IPS-20b (cell line): ENCODE results near the gene ZC2HC1B.

ENCODE experiments used
- H3K27ac ChIP-seq: one replicate; pipeline ENCODE4 v1.5.1; 2013; ENCODE audit warnings: low read length
- H3K27me3 ChIP-seq: 2 replicates; pipeline ENCODE4 v1.6.1; 2013; ENCODE audit warnings: mild to moderate bottlenecking, low read length, inconsistent platforms; ENCODE audit not compliant: insufficient read depth
- H3K36me3 ChIP-seq: 2 replicates; pipeline ENCODE4 v1.6.1; 2013; ENCODE audit warnings: low read depth, mild to moderate bottlenecking, inconsistent platforms, low read length, moderate library complexity; ENCODE audit not compliant: insufficient read depth
- H3K4me1 ChIP-seq: 2 replicates; pipeline ENCODE4 v1.6.1; 2013; ENCODE audit warnings: mild to moderate bottlenecking, control low read depth, inconsistent platforms, low read length, moderate library complexity; ENCODE audit not compliant: insufficient read depth
- H3K4me3 ChIP-seq: 2 replicates; pipeline ENCODE4 v1.5.1; 2013; ENCODE audit warnings: mild to moderate bottlenecking, low read length, inconsistent platforms
- H3K9ac ChIP-seq: 2 replicates; pipeline ENCODE4 v1.6.1; 2013; ENCODE audit warnings: low read depth, mild to moderate bottlenecking, inconsistent platforms, low read length, moderate library complexity
- H3K9me3 ChIP-seq: 2 replicates; pipeline ENCODE4 v1.6.1; 2013; ENCODE audit warnings: mild to moderate bottlenecking, low read depth, low read length, inconsistent platforms; ENCODE audit not compliant: insufficient read depth

ZC2HC1B gene

GRCh38 chr6:143982968-143983367 is 118.7 kb downstream of the ZC2HC1B start:
- H3K4me3 ChIP-seq: no peak overlapping the region
- no peaks in the 10 kb centered on the region for H3K36me3 ChIP-seq

DNA sequence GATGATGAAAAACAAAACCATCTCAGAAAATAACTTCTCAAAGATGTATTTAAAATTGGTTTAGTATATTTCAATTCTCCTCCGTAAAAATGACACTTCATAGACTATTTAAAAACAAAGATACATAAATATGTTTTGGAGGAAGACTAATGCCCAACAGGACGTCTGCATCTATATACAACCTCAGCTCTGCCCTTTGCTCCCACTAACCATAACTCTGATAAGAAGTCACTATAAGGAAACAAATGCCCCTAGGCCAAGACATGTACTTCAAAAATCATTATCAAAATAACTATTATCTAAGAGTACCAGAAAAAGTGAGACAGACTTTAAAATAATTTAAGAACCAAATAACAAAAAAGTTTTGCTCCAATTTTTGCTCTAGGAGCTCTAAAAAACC is 120.4 kb downstream of the ZC2HC1B start:
- Histone ChIP-seq H3K9ac (no peak overlapping the region), H3K36me3 (no peaks in the 10 kb centered on the region), H3K27ac (no peak overlapping the region), H3K27me3 (peaks cover 65% of the 10 kb centered on the region), H3K9me3 (no peaks in the 10 kb centered on the region), H3K4me1 (peaks cover 2% of the 10 kb centered on the region; the same call in 1 of the 2 replicates), H3K4me3 (no peak overlapping the region)

More at GRCh38 chr6:143982968-143983367, 118.7 kb downstream of the ZC2HC1B start:
- peaks cover 55% of the 10 kb centered on the region for H3K27me3 ChIP-seq
- H3K4me1 ChIP-seq: peaks cover 2% of the 10 kb centered on the region; the same call in 1 of the 2 replicates
- no peak overlapping the region for H3K27ac ChIP-seq
- H3K9me3 ChIP-seq: no peaks in the 10 kb centered on the region
- H3K9ac ChIP-seq: no peak overlapping the region

DNA sequence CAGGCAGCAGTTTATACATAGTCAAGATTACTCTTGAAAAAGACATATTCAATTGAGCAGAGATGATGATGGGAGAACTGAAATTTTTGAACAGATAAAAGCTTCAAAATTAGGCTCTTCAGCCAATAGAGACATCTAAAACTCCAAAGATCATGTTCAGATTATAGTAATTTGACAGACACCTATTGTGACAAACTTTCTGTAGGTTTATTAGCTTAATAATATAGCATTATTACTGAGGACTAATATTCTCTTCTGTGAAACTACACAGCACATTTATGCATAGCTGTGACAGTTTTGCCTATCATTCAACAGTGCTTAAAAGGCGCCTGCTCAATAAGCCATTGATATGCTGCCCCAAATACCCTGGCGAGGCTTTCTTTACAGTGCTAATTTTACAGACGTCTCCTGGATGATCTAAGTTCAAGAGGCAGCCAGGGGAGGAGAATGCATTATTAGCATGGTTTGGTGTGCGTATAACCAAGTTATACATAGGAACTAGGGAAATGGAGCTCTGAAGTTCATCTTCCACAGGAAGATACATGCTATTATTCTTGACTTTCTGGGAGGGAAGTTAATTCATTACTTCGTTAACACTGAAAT is 122.3 kb downstream of the ZC2HC1B start:
- H3K36me3 ChIP-seq: no peaks in the 10 kb centered on the region
- no peak overlapping the region for H3K9ac ChIP-seq
- H3K27me3 ChIP-seq: peaks cover 66% of the 10 kb centered on the region
- no peak overlapping the region for H3K4me3 ChIP-seq
- H3K4me1 ChIP-seq: peaks cover 2% of the 10 kb centered on the region; the same call in 1 of the 2 replicates
- no peaks in the 10 kb centered on the region for H3K9me3 ChIP-seq
- no peak overlapping the region for H3K27ac ChIP-seq
